Naive thymus-derived CD4-positive, alpha-beta T cell (primary cell): Measurements from ENCODE around the gene GTF2H3. TPM values are rescaled to one million over a fixed set of nuclear protein-coding genes. Genes with fewer than 3 reads are reported as not detected.

Experiments
- ATAC-seq: fragments of 150-1000 bp; cut with Tn5 transposase; 2 replicates; pipeline ENCODE4 v1.10.0; 2021; ENCODE audit warnings: mild to moderate bottlenecking, moderate library complexity
- CTCF ChIA-PET: fragments of 350-600 bp; sonication (Branson Sonifier 250); formaldehyde crosslinking; loops from one replicate; lab custom pipeline; 2021; ENCODE audit warnings: antibody characterized with exemption; lab: Charles Lee
- POLR2A ChIA-PET: fragments of 350-600 bp; sonication (Branson Sonifier 250); formaldehyde crosslinking; loops from one replicate; lab custom pipeline; 2021; ENCODE audit warnings: antibody characterized with exemption, inconsistent platforms; lab: Charles Lee
- DNase-seq, 9 donors: peaks; one replicate each; pipeline versions ENCODE4 v3.0.0 to v3.0.0-alpha.2; 2020 to 2022; ENCODE audit warnings: mixed read lengths in 1 of 9
- H3K27ac ChIP-seq: one replicate; pipeline ENCODE4 v1.7.0; 2013; ENCODE audit warnings: mild to moderate bottlenecking, low read depth, low read length, moderate library complexity
- H3K27me3 ChIP-seq, 2 donors: one replicate each; pipeline ENCODE4 v1.7.0; 2013; ENCODE audit warnings: low read length in 2 of 2, mild to moderate bottlenecking in 2 of 2, moderate library complexity in 2 of 2; ENCODE audit not compliant: control insufficient read depth in 2 of 2, insufficient read depth in 2 of 2
- H3K36me3 ChIP-seq, 3 experiments: 1 replicate in 2 of 3; 2 replicates in 1 of 3; pipeline ENCODE4 v1.7.0; 2013; ENCODE audit warnings: low read length in 3 of 3, mild to moderate bottlenecking in 3 of 3, moderate library complexity in 1 of 3; ENCODE audit not compliant: insufficient read depth in 3 of 3, control insufficient read depth in 2 of 3
- H3K4me1 ChIP-seq, 2 donors: one replicate each; pipeline ENCODE4 v1.7.0; 2013; ENCODE audit warnings: low read length in 2 of 2, mild to moderate bottlenecking in 2 of 2, moderate library complexity in 1 of 2; ENCODE audit not compliant: control insufficient read depth in 2 of 2, insufficient read depth in 2 of 2
- H3K4me3 ChIP-seq: 2 replicates; pipeline ENCODE4 v1.7.0; 2013; ENCODE audit warnings: mild to moderate bottlenecking, low read length
- H3K9me3 ChIP-seq, 3 experiments: 1 replicate in 2 of 3; 2 replicates in 1 of 3; pipeline ENCODE4 v1.7.0; 2013; ENCODE audit warnings: low read length in 3 of 3; ENCODE audit not compliant: control insufficient read depth in 2 of 3
- H3K27ac Mint-ChIP-seq, 9 donors: one replicate each; pipeline ENCODE4 v1.8.0; 2020 to 2022; ENCODE audit warnings: mixed read lengths in 9 of 9, mild to moderate bottlenecking in 8 of 9, moderate library complexity in 5 of 9, inconsistent platforms in 2 of 9
- H3K27me3 Mint-ChIP-seq, 5 donors: one replicate each; pipeline ENCODE4 v1.8.0; 2021 to 2022; ENCODE audit warnings: mixed read lengths in 5 of 5, mild to moderate bottlenecking in 1 of 5
- H3K36me3 Mint-ChIP-seq, 5 donors: one replicate each; pipeline ENCODE4 v1.8.0; 2020 to 2022; ENCODE audit warnings: mixed read lengths in 5 of 5, mild to moderate bottlenecking in 3 of 5, inconsistent platforms in 1 of 5
- H3K4me1 Mint-ChIP-seq, 7 donors: one replicate each; pipeline ENCODE4 v1.8.0; 2020 to 2022; ENCODE audit warnings: mixed read lengths in 7 of 7, mild to moderate bottlenecking in 3 of 7, inconsistent platforms in 1 of 7
- H3K4me3 Mint-ChIP-seq, 10 donors: one replicate each; pipeline ENCODE4 v1.8.0; 2020 to 2022; ENCODE audit warnings: mild to moderate bottlenecking in 10 of 10, mixed read lengths in 10 of 10, moderate library complexity in 6 of 10, inconsistent platforms in 2 of 10
- H3K9me3 Mint-ChIP-seq, 11 donors: one replicate each; pipeline ENCODE4 v1.8.0; 2020 to 2022; ENCODE audit warnings: mixed read lengths in 11 of 11, mild to moderate bottlenecking in 4 of 11, inconsistent platforms in 1 of 11, moderate library complexity in 1 of 11
- intact Hi-C, 2 donors: fragments of 100-400 bp; cut with micrococcal nuclease; formaldehyde crosslinking; loops; one replicate each; pipeline ENCODE4 v1.15.1; 2023
- polyA plus RNA-seq, 2 donors: library from polyadenylated mRNA; unstranded; fragments of 300-500 nt; fragmentation: Illumina TruSeq; gene quantifications; one replicate each; pipeline ENCODE4 v1.2.3, GENCODE V29; 2021
- total RNA-seq, 6 experiments: library from RNA in 5 of 6; stranded (reverse) in 5 of 6; gene quantifications; 1 replicate in 5 of 6; 2 replicates in 1 of 6; pipeline ENCODE4 v1.2.3 and lab custom pipeline; 2021 to 2026

Gene GTF2H3
- total and polyA plus RNA-seq, 7 experiments from 2014 or later: 21.4 to 47.2 (median 32.2) TPM

DNA sequence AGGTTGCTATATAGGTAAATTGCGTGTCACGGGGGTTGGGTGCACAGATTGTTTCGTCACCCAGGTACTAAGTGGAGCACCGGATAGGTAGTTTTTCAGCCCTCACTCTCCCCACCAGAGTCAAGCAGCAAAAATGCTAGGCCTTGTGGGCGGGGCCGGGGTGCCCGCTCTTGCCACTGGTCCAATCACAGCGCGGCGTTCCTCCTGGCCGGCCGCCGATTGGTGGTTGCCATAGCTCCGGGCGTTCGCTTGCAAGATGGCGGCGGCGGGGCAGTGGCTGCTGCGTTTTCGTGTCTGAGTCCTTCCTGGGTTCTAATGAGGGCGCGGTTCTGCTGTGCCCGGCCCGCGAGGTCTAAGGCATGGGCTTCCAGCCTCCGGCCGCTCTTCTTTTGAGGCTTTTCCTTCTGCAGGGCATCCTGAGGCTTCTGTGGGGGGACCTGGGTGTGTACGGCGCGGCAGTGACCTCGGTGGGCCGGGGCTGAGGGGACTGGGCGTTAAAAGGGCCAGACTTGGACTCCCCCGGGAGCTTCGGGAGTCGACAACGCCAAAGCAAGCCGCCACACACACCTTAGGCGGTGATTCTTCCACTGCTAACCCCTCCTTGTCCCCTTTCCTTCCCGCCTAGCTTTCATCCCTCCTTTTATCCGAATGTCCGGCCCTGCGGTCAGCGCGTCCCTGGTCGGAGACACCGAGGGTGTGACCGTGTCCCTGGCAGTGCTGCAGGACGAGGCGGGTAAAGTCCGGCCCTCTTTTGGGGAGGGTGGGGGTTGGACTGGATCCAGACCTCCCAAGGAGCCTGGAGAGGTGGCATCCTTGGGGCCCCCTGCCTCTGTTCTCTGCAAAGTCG lies 37.5 kb downstream of the GTF2H3 start, which contains the start of gene TCTN2:
TSS of gene TCTN2 (plus strand) at position 232 of the 847 bp plus-strand sequence. CDS start at position 360, 128 bp downstream.
- H3K4me3 ChIP-seq: peak within 1 kb of the TSS; percentile 75
- H3K9me3 ChIP-seq: no peaks in the 10 kb centered on the region
- ChIA-PET CTCF (interaction anchor here (0.6 kb wide), 1 partner anchor 14 kb away, joined by 3 read pairs; no protein-coding TSS in a partner anchor), POLR2A (interaction anchor here (1.0 to 1.2 kb wide), 2 partner anchors 38 to 41 kb away, joined by 3 read pairs; partner anchors contain the start of gene ATP6V0A2)
- ATAC-seq (peak; percentile 100), DNase-seq (peak; percentile 81 to 93 (median 91))
- H3K4me3 Mint-ChIP-seq: peak within 1 kb of the TSS; percentile 75 to 92 (median 86)
- no peaks in the 10 kb centered on the region for H3K27me3 Mint-ChIP-seq
- H3K36me3 Mint-ChIP-seq: peaks cover 0 to 15% (median 4%) of the 10 kb centered on the region in 5 donors
- H3K27ac ChIP-seq: peak within 1 kb of the TSS; percentile 69
- H3K9me3 Mint-ChIP-seq: no peaks in the 10 kb centered on the region
- peaks cover 3 to 10% of the 10 kb centered on the region in 2 donors for H3K4me1 ChIP-seq
- no peaks in the 10 kb centered on the region for H3K27me3 ChIP-seq
- peaks cover 0 to 17% (median 0%) of the 10 kb centered on the region in 3 experiments for H3K36me3 ChIP-seq
- peaks cover 5 to 19% (median 11%) of the 10 kb centered on the region in 7 donors for H3K4me1 Mint-ChIP-seq
- intact Hi-C loops: loop anchor here (1.0 to 5.0 kb wide), 5 partner anchors 38 to 694 kb away; partner anchors contain the start of genes ATP6V0A2 (in 2 of the 2), EIF2B1 (in 2 of the 2), GTF2H3 (in 2 of the 2) and CCDC92 (in 1 of the 2)
- H3K27ac Mint-ChIP-seq: peak within 1 kb of the TSS; percentile 31 to 86 (median 68)

GRCh38 chr12:123671876-123672275 lies 38.2 kb downstream of the GTF2H3 start:
- no peaks in the 10 kb centered on the region for H3K9me3 ChIP-seq
- POLR2A ChIA-PET: interaction anchor here (0.6 to 1.2 kb wide), 2 partner anchors 21 to 41 kb away, joined by 3 read pairs; partner anchors contain the start of gene ATP6V0A2
- H3K27me3 ChIP-seq: no peaks in the 10 kb centered on the region
- H3K36me3 ChIP-seq: peaks cover 0 to 17% (median 0%) of the 10 kb centered on the region in 3 experiments
- no peaks in the 10 kb centered on the region for H3K9me3 Mint-ChIP-seq
- no peak for ATAC-seq
- peaks cover 0 to 15% (median 4%) of the 10 kb centered on the region in 5 donors for H3K36me3 Mint-ChIP-seq
- intact Hi-C loops: loop anchor here (1.0 to 5.0 kb wide), 5 partner anchors 39 to 695 kb away; partner anchors contain the start of genes ATP6V0A2 (in 2 of the 2), EIF2B1 (in 2 of the 2), GTF2H3 (in 2 of the 2) and CCDC92 (in 1 of the 2)
- no peak overlapping the region for H3K4me3 ChIP-seq
- peak overlapping the region in 6 of 9 donors; percentile 31 to 81 (median 70) for H3K27ac Mint-ChIP-seq
- H3K27me3 Mint-ChIP-seq: no peaks in the 10 kb centered on the region
- no peak overlapping the region for H3K27ac ChIP-seq
- H3K4me1 Mint-ChIP-seq: peaks cover 5 to 19% (median 11%) of the 10 kb centered on the region in 7 donors
- DNase-seq: no peak
- peak overlapping the region; percentile 75 to 92 (median 86) for H3K4me3 Mint-ChIP-seq
- CTCF ChIA-PET: interaction anchor here (0.6 kb wide), 1 partner anchor 13 kb away, joined by 3 read pairs; no protein-coding TSS in a partner anchor
- H3K4me1 ChIP-seq: peaks cover 3 to 10% of the 10 kb centered on the region in 2 donors

DNA sequence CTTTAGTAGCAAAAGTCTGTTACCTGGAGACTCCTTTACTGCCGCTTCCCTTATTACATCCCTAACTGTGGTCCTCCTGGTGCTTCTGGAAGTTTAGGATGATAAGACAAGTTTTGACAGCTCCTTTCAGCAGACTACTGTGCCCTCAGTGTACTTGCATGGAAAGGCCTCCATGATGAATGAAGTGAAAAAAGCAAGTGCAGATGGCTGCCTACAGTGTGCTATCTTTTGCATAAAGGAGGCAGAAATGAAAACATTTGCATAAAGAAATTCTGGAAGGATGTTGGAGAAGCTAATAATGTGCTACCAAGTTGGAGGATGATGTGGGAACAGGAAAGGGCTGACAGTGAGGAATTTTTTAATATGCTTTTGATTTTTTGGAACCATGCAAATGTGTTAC lies 41.8 kb downstream of the GTF2H3 start:
- no peak for ATAC-seq
- Histone ChIP-seq H3K4me3 (no peak overlapping the region), H3K36me3 (peaks cover 0 to 25% (median 0%) of the 10 kb centered on the region in 3 experiments), H3K4me1 (peaks cover 3 to 10% of the 10 kb centered on the region in 2 donors), H3K9me3 (no peaks in the 10 kb centered on the region), H3K27ac (no peak overlapping the region), H3K27me3 (no peaks in the 10 kb centered on the region)
- no peak overlapping the region for H3K27ac Mint-ChIP-seq
- intact Hi-C loops: no loop called here
- H3K36me3 Mint-ChIP-seq: peaks cover 0 to 29% (median 7%) of the 10 kb centered on the region in 5 donors
- POLR2A ChIA-PET: interaction anchor here (0.5 kb wide), 1 partner anchor 13 kb away, joined by 5 read pairs; no protein-coding TSS in a partner anchor
- H3K9me3 Mint-ChIP-seq: no peaks in the 10 kb centered on the region
- no peaks in the 10 kb centered on the region for H3K27me3 Mint-ChIP-seq
- no peak overlapping the region for H3K4me3 Mint-ChIP-seq
- CTCF ChIA-PET: no interaction called here
- DNase-seq: no peak
- peaks cover 5 to 19% (median 11%) of the 10 kb centered on the region in 7 donors for H3K4me1 Mint-ChIP-seq

DNA sequence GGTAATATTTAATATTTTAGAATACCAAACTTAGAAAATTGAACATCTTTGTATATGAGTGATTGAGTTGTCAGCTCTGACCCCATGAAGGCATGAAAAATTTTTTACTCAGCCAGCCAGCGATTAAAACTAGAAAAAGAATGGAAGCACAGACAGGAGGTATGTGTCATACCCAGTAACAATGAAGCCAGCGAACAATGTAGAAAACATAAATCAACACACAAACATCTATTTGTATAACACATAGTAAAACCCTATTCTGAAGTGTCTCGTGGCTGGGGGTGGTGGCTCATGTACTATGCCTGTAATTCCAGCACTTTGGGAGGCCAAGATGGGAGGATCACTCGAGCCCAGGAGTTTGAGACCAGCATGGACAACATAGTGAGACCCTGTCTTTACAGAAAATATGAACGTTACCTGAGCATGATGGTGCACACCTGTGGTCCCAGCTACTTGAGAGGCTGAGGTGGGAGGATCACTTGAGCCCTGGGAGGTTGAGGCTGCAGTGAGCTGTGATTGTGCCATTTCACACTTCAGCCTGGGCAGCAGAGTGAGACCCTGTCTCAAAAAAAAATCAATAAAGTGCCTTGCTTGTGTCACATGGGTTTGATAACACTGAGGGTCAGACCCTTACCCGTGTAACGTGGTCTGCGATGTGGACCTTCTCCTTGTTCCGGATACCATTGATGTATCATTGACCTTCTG lies 43.1 kb downstream of the GTF2H3 start:
- POLR2A ChIA-PET: no interaction called here
- Mint-ChIP-seq H3K9me3 (no peaks in the 10 kb centered on the region), H3K4me1 (peaks cover 2 to 12% (median 7%) of the 10 kb centered on the region in 7 donors), H3K27me3 (no peaks in the 10 kb centered on the region), H3K27ac (no peak overlapping the region), H3K4me3 (no peak overlapping the region), H3K36me3 (peaks cover 4 to 36% (median 13%) of the 10 kb centered on the region in 5 donors)
- Histone ChIP-seq H3K27me3 (no peaks in the 10 kb centered on the region), H3K36me3 (peaks cover 0 to 22% (median 0%) of the 10 kb centered on the region in 3 experiments), H3K4me1 (peaks cover 0 to 1% of the 10 kb centered on the region in 2 donors), H3K27ac (no peak overlapping the region), H3K4me3 (no peak overlapping the region), H3K9me3 (no peaks in the 10 kb centered on the region)
- DNase-seq (no peak), ATAC-seq (no peak)
- intact Hi-C loops: no loop called here
- CTCF ChIA-PET: no interaction called here

- DNase-seq (no peak), ATAC-seq (no peak)
- Mint-ChIP-seq H3K9me3 (no peaks in the 10 kb centered on the region), H3K36me3 (peaks cover 4 to 40% (median 13%) of the 10 kb centered on the region in 5 donors), H3K27me3 (no peaks in the 10 kb centered on the region), H3K4me1 (peaks cover 0 to 3% (median 0%) of the 10 kb centered on the region in 7 donors), H3K27ac (no peak overlapping the region), H3K4me3 (no peak overlapping the region)
- no peak overlapping the region for H3K4me3 ChIP-seq
- H3K36me3 ChIP-seq: peaks cover 0 to 22% (median 0%) of the 10 kb centered on the region in 3 experiments
- H3K27me3 ChIP-seq: no peaks in the 10 kb centered on the region
- ChIA-PET POLR2A (interaction anchor here (1.4 kb wide), 1 partner anchor 33 kb away, joined by 3 read pairs; the partner anchor contains the start of gene ATP6V0A2), CTCF (interaction anchor here (0.6 kb wide), 1 partner anchor 394 kb away, joined by 4 read pairs; no protein-coding TSS in a partner anchor)
- no peaks in the 10 kb centered on the region for H3K4me1 ChIP-seq
- intact Hi-C loops: no loop called here
- no peaks in the 10 kb centered on the region for H3K9me3 ChIP-seq
- no peak overlapping the region for H3K27ac ChIP-seq
These were observed 45.4 kb downstream of the GTF2H3 start for GRCh38 chr12:123678981-123679380.

DNA sequence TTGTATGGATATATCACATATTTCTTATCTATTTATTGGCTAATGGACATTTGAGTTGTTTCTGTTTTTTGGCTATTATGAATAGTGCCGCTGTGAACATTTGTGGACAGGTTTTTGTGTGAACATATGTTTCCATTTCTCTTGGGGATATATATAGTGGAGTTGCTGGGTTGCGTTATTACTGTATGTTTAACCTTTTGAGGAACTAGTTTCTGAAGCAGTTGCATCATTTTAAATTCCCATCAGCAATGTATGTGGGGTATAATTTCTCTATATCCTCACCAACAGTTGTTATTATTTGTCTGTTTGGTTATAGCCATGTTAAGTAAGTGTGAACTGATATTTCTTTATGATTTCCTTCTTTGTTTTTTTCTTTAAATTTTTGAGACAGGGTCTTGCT lies 48.0 kb downstream of the GTF2H3 start:
- Mint-ChIP-seq H3K9me3 (no peaks in the 10 kb centered on the region), H3K4me1 (peaks cover 0 to 6% (median 0%) of the 10 kb centered on the region in 7 donors), H3K27ac (no peak overlapping the region), H3K4me3 (no peak overlapping the region), H3K36me3 (peaks cover 4 to 32% (median 13%) of the 10 kb centered on the region in 5 donors), H3K27me3 (no peaks in the 10 kb centered on the region)
- Histone ChIP-seq H3K27me3 (no peaks in the 10 kb centered on the region), H3K27ac (no peak overlapping the region), H3K4me3 (no peak overlapping the region), H3K9me3 (no peaks in the 10 kb centered on the region), H3K4me1 (no peaks in the 10 kb centered on the region), H3K36me3 (peaks cover 0 to 14% (median 0%) of the 10 kb centered on the region in 3 experiments)
- ATAC-seq: no peak
- ChIA-PET CTCF (no interaction called here), POLR2A (no interaction called here)
- no peak for DNase-seq
- intact Hi-C loops: no loop called here
